HEK293 (cell line): Measurements from ENCODE around the gene HMHB1.

ENCODE experiments used
- CTCF ChIA-PET: fragments of 350-600 bp; formaldehyde crosslinking; extraction: SDS; loops from one replicate; lab custom pipeline; 2021; ENCODE audit warnings: antibody characterized with exemption; lab: Yijun Ruan, JAX
- POLR2A ChIA-PET: fragments of 300-600 bp; formaldehyde crosslinking; extraction: SDS; loops from one replicate; lab custom pipeline; 2020; ENCODE audit warnings: antibody characterized with exemption, inconsistent platforms; lab: Yijun Ruan, JAX
- H3K27ac ChIP-seq: fragments of 200-500 bp; sonication (Bioruptor generic); 2 replicates; pipeline ENCODE4 v1.5.1; 2014; ENCODE audit warnings: low read depth, low read length, control low read depth, inconsistent platforms; ENCODE audit errors: extremely low read depth
- H3K36me3 ChIP-seq, 2 experiments: fragments of 200-500 bp in 1 of 2; sonication (Bioruptor generic) in 1 of 2; 1 replicate in 1 of 2; 2 replicates in 1 of 2; pipeline ENCODE4 v1.5.1; 2014 to 2017; ENCODE audit warnings: inconsistent platforms in 2 of 2, low read length in 2 of 2; ENCODE audit not compliant: control insufficient read depth in 2 of 2, insufficient read depth in 1 of 2
- H3K4me1 ChIP-seq: fragments of 200-500 bp; sonication (Bioruptor generic); 2 replicates; pipeline ENCODE4 v1.5.1; 2014; ENCODE audit warnings: mild to moderate bottlenecking, low read length, inconsistent platforms; ENCODE audit not compliant: control insufficient read depth, insufficient read depth
- H3K4me3 ChIP-seq: 2 replicates; pipeline ENCODE4 v1.5.1; 2011; ENCODE audit warnings: low read depth, mild to moderate bottlenecking, control low read depth, low read length, moderate library complexity
- H3K9me3 ChIP-seq: fragments of 200-500 bp; sonication (Bioruptor generic); 2 replicates; pipeline ENCODE4 v1.5.1; 2014; ENCODE audit warnings: low read depth, low read length, inconsistent platforms; ENCODE audit not compliant: control insufficient read depth, insufficient read depth
- GFI1B ChIP-seq: fragments of 450-650 bp; formaldehyde crosslinking; IDR thresholded peaks from 2 replicates; pipeline ENCODE4 v1.5.1; 2016; ENCODE audit warnings: missing biosample characterization, missing genetic modification characterization
- GLI4 ChIP-seq: fragments of 450-650 bp; formaldehyde crosslinking; IDR thresholded peaks from 2 replicates; pipeline ENCODE4 v1.5.1; 2016; ENCODE audit warnings: missing biosample characterization, missing genetic modification characterization
- HOXD13 ChIP-seq: sonication (generic); formaldehyde crosslinking; IDR thresholded peaks from 2 replicates; pipeline ENCODE4 v1.8.0; 2022; ENCODE audit warnings: missing genetic modification reagents, borderline replicate concordance
- OSR2 ChIP-seq: fragments of 450-650 bp; formaldehyde crosslinking; IDR thresholded peaks from 2 replicates; pipeline ENCODE4 v1.5.1; 2016; ENCODE audit warnings: missing biosample characterization, missing genetic modification characterization
- PRDM1 ChIP-seq: fragments of 450-650 bp; formaldehyde crosslinking; IDR thresholded peaks from 2 replicates; pipeline ENCODE4; 2016; ENCODE audit warnings: missing biosample characterization, missing genetic modification characterization
- TRIM28 ChIP-seq: IDR thresholded peaks from 2 replicates; pipeline ENCODE4 v1.6.1; 2011; ENCODE audit warnings: low read length, control low read depth, borderline replicate concordance
- ZFP69B ChIP-seq: fragments of 450-650 bp; formaldehyde crosslinking; IDR thresholded peaks from 2 replicates; pipeline ENCODE4 v1.5.1; 2016; ENCODE audit warnings: missing biosample characterization, missing genetic modification characterization
- ZNF10 ChIP-seq: fragments of 450-650 bp; formaldehyde crosslinking; IDR thresholded peaks from 2 replicates; pipeline ENCODE4 v1.5.1; 2017; ENCODE audit warnings: missing biosample characterization, missing genetic modification characterization
- ZNF112 ChIP-seq: fragments of 450-650 bp; formaldehyde crosslinking; IDR thresholded peaks from 2 replicates; pipeline ENCODE4 v1.5.0; 2017; ENCODE audit warnings: missing biosample characterization, missing genetic modification characterization
- ZNF157 ChIP-seq: fragments of 450-650 bp; formaldehyde crosslinking; IDR thresholded peaks from 2 replicates; pipeline ENCODE4 v1.5.1; 2016; ENCODE audit warnings: missing biosample characterization, missing genetic modification characterization
- ZNF16 ChIP-seq: fragments of 450-650 bp; formaldehyde crosslinking; IDR thresholded peaks from 2 replicates; pipeline ENCODE4 v1.5.1; 2016; ENCODE audit warnings: low read depth, missing biosample characterization, missing genetic modification characterization
- ZNF175 ChIP-seq: fragments of 450-650 bp; formaldehyde crosslinking; IDR thresholded peaks from 2 replicates; pipeline ENCODE4 v1.5.1; 2016; ENCODE audit warnings: missing biosample characterization, missing genetic modification characterization
- ZNF324 ChIP-seq: fragments of 450-650 bp; formaldehyde crosslinking; IDR thresholded peaks from 2 replicates; pipeline ENCODE4 v1.5.1; 2016; ENCODE audit warnings: missing biosample characterization, missing genetic modification characterization
- ZNF529 ChIP-seq: fragments of 450-650 bp; formaldehyde crosslinking; IDR thresholded peaks from 2 replicates; pipeline ENCODE4 v1.5.1; 2017; ENCODE audit warnings: missing genetic modification characterization, missing biosample characterization; ENCODE audit not compliant: insufficient replicate concordance
- ZNF549 ChIP-seq: fragments of 450-650 bp; IDR thresholded peaks from 2 replicates; pipeline ENCODE4 v1.5.1; 2018; ENCODE audit warnings: missing biosample characterization, missing genetic modification characterization, mild to moderate bottlenecking, inconsistent platforms, moderate library complexity
- ZNF571 ChIP-seq: fragments of 450-650 bp; formaldehyde crosslinking; IDR thresholded peaks from 2 replicates; pipeline ENCODE4 v1.5.0; 2017; ENCODE audit warnings: missing biosample characterization, missing genetic modification characterization
- ZNF624 ChIP-seq: fragments of 450-650 bp; formaldehyde crosslinking; IDR thresholded peaks from 2 replicates; pipeline ENCODE4 v1.5.1; 2017; ENCODE audit warnings: missing biosample characterization, missing genetic modification characterization
- ZNF76 ChIP-seq: fragments of 450-650 bp; formaldehyde crosslinking; IDR thresholded peaks from 2 replicates; pipeline ENCODE4; 2016; ENCODE audit warnings: low read depth, missing biosample characterization, missing genetic modification characterization, borderline replicate concordance
- ZNF791 ChIP-seq: fragments of 450-650 bp; formaldehyde crosslinking; IDR thresholded peaks from 2 replicates; pipeline ENCODE4 v1.5.1; 2016; ENCODE audit warnings: missing biosample characterization, missing genetic modification characterization
- ZNF830 ChIP-seq: fragments of 450-650 bp; IDR thresholded peaks from 2 replicates; pipeline ENCODE4 v1.5.0; 2018; ENCODE audit warnings: missing biosample characterization, missing genetic modification characterization, low read depth, mild to moderate bottlenecking, moderate library complexity
- ZXDB ChIP-seq: fragments of 450-650 bp; formaldehyde crosslinking; IDR thresholded peaks from 2 replicates; pipeline ENCODE4 v1.5.1; 2016; ENCODE audit warnings: missing biosample characterization, missing genetic modification characterization
- TF ChIP-seq, protein P1 (sequence below): fragments of 450-650 bp; formaldehyde crosslinking; IDR thresholded peaks from 2 replicates; pipeline ENCODE4 v1.5.1; 2016; ENCODE audit warnings: missing biosample characterization, missing genetic modification characterization
- TF ChIP-seq, protein P2 (sequence below): fragments of 450-650 bp; formaldehyde crosslinking; IDR thresholded peaks from 2 replicates; pipeline ENCODE4 v1.5.1; 2016; ENCODE audit warnings: missing biosample characterization, missing genetic modification characterization, borderline replicate concordance
- TF ChIP-seq, protein P3 (sequence below): fragments of 450-650 bp; formaldehyde crosslinking; IDR thresholded peaks from 2 replicates; pipeline ENCODE4 v1.5.1; 2016; ENCODE audit warnings: missing biosample characterization, missing genetic modification characterization
- TF ChIP-seq, protein P4 (sequence below): fragments of 450-650 bp; formaldehyde crosslinking; optimal IDR thresholded peaks from 2 replicates; pipeline ENCODE3; 2016; ENCODE audit warnings: missing biosample characterization, mild to moderate bottlenecking, missing genetic modification characterization
- TF ChIP-seq, protein P5 (sequence below): fragments of 450-650 bp; formaldehyde crosslinking; IDR thresholded peaks from 2 replicates; pipeline ENCODE4 v1.5.1; 2017; ENCODE audit warnings: missing biosample characterization, missing genetic modification characterization

HMHB1 gene

DNA sequence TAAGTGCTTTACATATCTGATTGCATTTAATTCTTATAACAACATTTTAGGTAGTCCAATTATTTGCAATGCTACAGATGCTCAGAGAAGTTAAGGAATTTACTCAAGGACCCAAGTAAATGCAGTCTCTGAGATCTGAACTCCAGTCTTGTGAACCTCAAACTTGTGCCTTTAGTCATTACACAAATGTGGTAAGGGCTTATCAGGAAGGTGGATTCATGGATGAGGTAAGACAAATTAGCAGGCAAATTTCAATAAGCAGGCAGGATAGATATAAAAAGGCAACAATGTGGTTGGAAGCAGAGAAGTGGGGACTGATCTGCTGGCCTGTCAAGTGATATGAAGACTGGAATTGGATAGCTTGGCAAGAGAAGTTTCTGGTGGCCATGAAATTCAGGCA is 29.5 kb downstream of the HMHB1 start:
- CTCF ChIA-PET: interaction anchor here (0.6 to 1.3 kb wide), 2 partner anchors 17 to 155 kb away, joined by 3 read pairs; no protein-coding TSS in a partner anchor
- no peaks in the 10 kb centered on the region for H3K36me3 ChIP-seq
- H3K27ac ChIP-seq: no peak overlapping the region
- POLR2A ChIA-PET: no interaction called here
- no peak overlapping the region for H3K4me3 ChIP-seq
- H3K4me1 ChIP-seq: no peaks in the 10 kb centered on the region
- no peak for TF ChIP-seq GLI4 (tag by site-specific recombination)
- TF ChIP-seq OSR2: no peak
- TF ChIP-seq ZXDB (tag by site-specific recombination): no peak
- no peak for TF ChIP-seq ZNF830 (tag by site-specific recombination)
- TF ChIP-seq TRIM28: no peak
- TF ChIP-seq ZNF16: no peak
- TF ChIP-seq, protein P1, sequence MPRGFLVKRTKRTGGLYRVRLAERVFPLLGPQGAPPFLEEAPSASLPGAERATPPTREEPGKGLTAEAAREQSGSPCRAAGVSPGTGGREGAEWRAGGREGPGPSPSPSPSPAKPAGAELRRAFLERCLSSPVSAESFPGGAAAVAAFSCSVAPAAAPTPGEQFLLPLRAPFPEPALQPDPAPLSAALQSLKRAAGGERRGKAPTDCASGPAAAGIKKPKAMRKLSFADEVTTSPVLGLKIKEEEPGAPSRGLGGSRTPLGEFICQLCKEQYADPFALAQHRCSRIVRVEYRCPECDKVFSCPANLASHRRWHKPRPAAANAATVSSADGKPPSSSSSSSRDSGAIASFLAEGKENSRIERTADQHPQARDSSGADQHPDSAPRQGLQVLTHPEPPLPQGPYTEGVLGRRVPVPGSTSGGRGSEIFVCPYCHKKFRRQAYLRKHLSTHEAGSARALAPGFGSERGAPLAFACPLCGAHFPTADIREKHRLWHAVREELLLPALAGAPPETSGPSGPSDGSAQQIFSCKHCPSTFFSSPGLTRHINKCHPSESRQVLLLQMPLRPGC (tag by site-specific recombination): no peak
- TF ChIP-seq ZNF529 (tag by site-specific recombination): no peak
- TF ChIP-seq HOXD13 (CRISPR knock-in tag): no peak
- TF ChIP-seq, protein P2, sequence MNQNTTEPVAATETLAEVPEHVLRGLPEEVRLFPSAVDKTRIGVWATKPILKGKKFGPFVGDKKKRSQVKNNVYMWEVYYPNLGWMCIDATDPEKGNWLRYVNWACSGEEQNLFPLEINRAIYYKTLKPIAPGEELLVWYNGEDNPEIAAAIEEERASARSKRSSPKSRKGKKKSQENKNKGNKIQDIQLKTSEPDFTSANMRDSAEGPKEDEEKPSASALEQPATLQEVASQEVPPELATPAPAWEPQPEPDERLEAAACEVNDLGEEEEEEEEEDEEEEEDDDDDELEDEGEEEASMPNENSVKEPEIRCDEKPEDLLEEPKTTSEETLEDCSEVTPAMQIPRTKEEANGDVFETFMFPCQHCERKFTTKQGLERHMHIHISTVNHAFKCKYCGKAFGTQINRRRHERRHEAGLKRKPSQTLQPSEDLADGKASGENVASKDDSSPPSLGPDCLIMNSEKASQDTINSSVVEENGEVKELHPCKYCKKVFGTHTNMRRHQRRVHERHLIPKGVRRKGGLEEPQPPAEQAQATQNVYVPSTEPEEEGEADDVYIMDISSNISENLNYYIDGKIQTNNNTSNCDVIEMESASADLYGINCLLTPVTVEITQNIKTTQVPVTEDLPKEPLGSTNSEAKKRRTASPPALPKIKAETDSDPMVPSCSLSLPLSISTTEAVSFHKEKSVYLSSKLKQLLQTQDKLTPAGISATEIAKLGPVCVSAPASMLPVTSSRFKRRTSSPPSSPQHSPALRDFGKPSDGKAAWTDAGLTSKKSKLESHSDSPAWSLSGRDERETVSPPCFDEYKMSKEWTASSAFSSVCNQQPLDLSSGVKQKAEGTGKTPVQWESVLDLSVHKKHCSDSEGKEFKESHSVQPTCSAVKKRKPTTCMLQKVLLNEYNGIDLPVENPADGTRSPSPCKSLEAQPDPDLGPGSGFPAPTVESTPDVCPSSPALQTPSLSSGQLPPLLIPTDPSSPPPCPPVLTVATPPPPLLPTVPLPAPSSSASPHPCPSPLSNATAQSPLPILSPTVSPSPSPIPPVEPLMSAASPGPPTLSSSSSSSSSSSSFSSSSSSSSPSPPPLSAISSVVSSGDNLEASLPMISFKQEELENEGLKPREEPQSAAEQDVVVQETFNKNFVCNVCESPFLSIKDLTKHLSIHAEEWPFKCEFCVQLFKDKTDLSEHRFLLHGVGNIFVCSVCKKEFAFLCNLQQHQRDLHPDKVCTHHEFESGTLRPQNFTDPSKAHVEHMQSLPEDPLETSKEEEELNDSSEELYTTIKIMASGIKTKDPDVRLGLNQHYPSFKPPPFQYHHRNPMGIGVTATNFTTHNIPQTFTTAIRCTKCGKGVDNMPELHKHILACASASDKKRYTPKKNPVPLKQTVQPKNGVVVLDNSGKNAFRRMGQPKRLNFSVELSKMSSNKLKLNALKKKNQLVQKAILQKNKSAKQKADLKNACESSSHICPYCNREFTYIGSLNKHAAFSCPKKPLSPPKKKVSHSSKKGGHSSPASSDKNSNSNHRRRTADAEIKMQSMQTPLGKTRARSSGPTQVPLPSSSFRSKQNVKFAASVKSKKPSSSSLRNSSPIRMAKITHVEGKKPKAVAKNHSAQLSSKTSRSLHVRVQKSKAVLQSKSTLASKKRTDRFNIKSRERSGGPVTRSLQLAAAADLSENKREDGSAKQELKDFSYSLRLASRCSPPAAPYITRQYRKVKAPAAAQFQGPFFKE: no peak
- TF ChIP-seq PRDM1 (tag by site-specific recombination): no peak
- H3K9me3 ChIP-seq: no peaks in the 10 kb centered on the region

DNA sequence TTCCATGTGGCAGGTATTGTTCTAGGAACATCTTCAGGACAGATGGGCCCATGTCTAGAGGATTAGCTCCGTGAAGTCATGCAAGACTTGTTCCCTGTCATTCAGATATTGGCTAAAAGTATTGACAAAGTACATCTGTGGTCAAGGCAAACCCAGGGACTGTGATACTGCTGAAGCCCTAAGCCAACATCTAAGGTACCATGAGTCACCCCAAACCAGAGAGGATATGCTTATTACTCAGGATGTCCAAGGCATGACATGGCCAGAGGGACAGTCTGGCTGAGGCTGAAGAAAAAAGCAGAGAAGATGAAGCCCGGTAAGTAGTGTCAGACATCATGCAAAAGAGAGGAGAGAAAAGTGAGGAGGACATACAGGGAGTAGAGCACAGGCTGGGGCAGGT is 31.0 kb downstream of the HMHB1 start:
- H3K36me3 ChIP-seq: no peaks in the 10 kb centered on the region
- TF ChIP-seq ZNF10 (tag by site-specific recombination) (no peak), ZNF76 (tag by site-specific recombination) (no peak), ZNF324 (no peak), ZNF16 (no peak), ZNF791 (tag by site-specific recombination) (no peak), OSR2 (no peak), ZFP69B (tag by site-specific recombination) (no peak), ZNF571 (no peak), ZNF157 (tag by site-specific recombination) (no peak), ZNF624 (no peak), ZNF175 (tag by site-specific recombination) (no peak), ZNF549 (no peak), ZNF112 (tag by site-specific recombination) (no peak), GFI1B (tag by site-specific recombination) (no peak)
- TF ChIP-seq, protein P3, sequence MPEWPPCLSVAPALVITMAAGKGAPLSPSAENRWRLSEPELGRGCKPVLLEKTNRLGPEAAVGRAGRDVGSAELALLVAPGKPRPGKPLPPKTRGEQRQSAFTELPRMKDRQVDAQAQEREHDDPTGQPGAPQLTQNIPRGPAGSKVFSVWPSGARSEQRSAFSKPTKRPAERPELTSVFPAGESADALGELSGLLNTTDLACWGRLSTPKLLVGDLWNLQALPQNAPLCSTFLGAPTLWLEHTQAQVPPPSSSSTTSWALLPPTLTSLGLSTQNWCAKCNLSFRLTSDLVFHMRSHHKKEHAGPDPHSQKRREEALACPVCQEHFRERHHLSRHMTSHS: no peak
- TF ChIP-seq, protein P4, sequence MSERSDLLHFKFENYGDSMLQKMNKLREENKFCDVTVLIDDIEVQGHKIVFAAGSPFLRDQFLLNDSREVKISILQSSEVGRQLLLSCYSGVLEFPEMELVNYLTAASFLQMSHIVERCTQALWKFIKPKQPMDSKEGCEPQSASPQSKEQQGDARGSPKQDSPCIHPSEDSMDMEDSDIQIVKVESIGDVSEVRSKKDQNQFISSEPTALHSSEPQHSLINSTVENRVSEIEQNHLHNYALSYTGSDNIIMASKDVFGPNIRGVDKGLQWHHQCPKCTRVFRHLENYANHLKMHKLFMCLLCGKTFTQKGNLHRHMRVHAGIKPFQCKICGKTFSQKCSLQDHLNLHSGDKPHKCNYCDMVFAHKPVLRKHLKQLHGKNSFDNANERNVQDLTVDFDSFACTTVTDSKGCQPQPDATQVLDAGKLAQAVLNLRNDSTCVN (tag by site-specific recombination): no peak
- TF ChIP-seq, protein P5, sequence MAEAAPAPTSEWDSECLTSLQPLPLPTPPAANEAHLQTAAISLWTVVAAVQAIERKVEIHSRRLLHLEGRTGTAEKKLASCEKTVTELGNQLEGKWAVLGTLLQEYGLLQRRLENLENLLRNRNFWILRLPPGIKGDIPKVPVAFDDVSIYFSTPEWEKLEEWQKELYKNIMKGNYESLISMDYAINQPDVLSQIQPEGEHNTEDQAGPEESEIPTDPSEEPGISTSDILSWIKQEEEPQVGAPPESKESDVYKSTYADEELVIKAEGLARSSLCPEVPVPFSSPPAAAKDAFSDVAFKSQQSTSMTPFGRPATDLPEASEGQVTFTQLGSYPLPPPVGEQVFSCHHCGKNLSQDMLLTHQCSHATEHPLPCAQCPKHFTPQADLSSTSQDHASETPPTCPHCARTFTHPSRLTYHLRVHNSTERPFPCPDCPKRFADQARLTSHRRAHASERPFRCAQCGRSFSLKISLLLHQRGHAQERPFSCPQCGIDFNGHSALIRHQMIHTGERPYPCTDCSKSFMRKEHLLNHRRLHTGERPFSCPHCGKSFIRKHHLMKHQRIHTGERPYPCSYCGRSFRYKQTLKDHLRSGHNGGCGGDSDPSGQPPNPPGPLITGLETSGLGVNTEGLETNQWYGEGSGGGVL: no peak
- ChIA-PET CTCF (no interaction called here), POLR2A (no interaction called here)
- H3K27ac ChIP-seq: no peak overlapping the region
- no peaks in the 10 kb centered on the region for H3K9me3 ChIP-seq
- no peak overlapping the region for H3K4me3 ChIP-seq
- H3K4me1 ChIP-seq: no peaks in the 10 kb centered on the region
